IgD-negative memory B cell (primary cell): ENCODE results near the gene KATNAL2. TPM values are rescaled to one million over a fixed set of nuclear protein-coding genes. Genes with fewer than 3 reads are reported as not detected.
"Not testable (repeated sequence)": the region's sequence is repeated elsewhere in the genome, so short reads cannot be mapped to it uniquely, and the experiment has no call there.

Source experiments
- H3K27ac Mint-ChIP-seq, 3 donors: one replicate each; pipeline ENCODE4 v1.8.0; 2020 to 2022; ENCODE audit warnings: mild to moderate bottlenecking in 3 of 3, mixed read lengths in 3 of 3, moderate library complexity in 1 of 3
- H3K27me3 Mint-ChIP-seq: one replicate; pipeline ENCODE4 v1.8.0; 2021; ENCODE audit warnings: mixed read lengths
- H3K36me3 Mint-ChIP-seq: one replicate; pipeline ENCODE4 v1.8.0; 2020; ENCODE audit warnings: mild to moderate bottlenecking, mixed read lengths
- H3K4me1 Mint-ChIP-seq, 3 donors: one replicate each; pipeline ENCODE4 v1.8.0; 2020 to 2022; ENCODE audit warnings: mixed read lengths in 3 of 3, mild to moderate bottlenecking in 1 of 3
- H3K4me3 Mint-ChIP-seq, 4 donors: one replicate each; pipeline ENCODE4 v1.8.0; 2020 to 2022; ENCODE audit warnings: mild to moderate bottlenecking in 4 of 4, mixed read lengths in 4 of 4, moderate library complexity in 3 of 4
- H3K9me3 Mint-ChIP-seq, 3 donors: one replicate each; pipeline ENCODE4 v1.8.0; 2020 to 2021; ENCODE audit warnings: mixed read lengths in 3 of 3, mild to moderate bottlenecking in 1 of 3
- polyA plus RNA-seq: library from polyadenylated mRNA; unstranded; fragments of 300-500 nt; fragmentation: Illumina TruSeq; gene quantifications from one replicate; pipeline ENCODE4 v1.2.3, GENCODE V29; 2021

The KATNAL2 gene
- polyA plus RNA-seq, 1 donor from 2014 or later = 0.59 TPM

- not testable (repeated sequence) for H3K9me3 Mint-ChIP-seq, H3K4me1 Mint-ChIP-seq, H3K36me3 Mint-ChIP-seq, H3K27ac Mint-ChIP-seq, H3K4me3 Mint-ChIP-seq, H3K27me3 Mint-ChIP-seq
Observed at GRCh38 chr18:46963656-46964578, 46.5 kb downstream of the KATNAL2 start.

GRCh38 chr18:46964579-46965293 is 47.3 kb downstream of the KATNAL2 start:
- H3K4me3 Mint-ChIP-seq, H3K36me3 Mint-ChIP-seq, H3K27ac Mint-ChIP-seq, H3K9me3 Mint-ChIP-seq, H3K27me3 Mint-ChIP-seq, H3K4me1 Mint-ChIP-seq: not testable (repeated sequence)

DNA sequence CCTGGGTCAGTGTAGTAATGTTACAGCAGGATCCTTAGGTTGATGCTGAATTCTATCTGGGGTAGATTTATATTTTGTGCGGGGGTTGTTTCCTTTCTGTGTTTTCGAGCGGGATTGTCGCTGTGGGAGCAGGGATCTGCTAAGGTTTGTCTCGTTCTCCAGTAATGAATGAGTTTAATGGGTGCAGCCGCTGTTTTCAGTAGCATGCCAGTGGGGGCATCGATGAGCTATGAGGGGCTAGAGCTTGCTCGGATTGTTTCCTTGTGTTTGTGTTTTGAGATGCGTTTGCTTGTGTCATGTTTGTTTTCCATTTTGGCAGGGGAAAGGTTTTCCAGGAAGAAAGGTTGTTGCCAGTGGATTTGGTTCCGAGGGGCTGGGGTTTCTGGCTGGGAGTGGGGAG is 48.9 kb downstream of the KATNAL2 start:
- not testable (repeated sequence) for H3K4me1 Mint-ChIP-seq, H3K27ac Mint-ChIP-seq, H3K27me3 Mint-ChIP-seq

DNA sequence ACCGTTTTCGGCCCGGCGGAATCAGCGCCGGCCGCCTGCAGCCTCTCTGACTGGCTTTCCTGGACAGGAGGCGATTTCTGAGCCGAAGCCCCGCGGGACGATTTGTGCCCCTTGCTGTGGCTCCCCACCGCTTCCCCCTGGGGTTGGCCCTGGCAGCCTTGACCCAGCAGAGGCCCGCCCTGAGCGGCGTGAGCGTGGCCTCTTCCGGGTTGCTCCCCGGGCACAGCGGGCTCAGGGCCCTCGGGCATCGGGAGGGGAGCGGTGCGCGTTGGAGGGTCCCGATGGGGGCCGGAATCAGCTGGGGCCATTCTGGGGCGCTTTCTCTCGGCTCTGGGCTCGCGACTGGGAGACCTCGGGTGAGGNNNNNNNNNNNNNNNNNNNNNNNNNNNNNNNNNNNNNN is 52.1 kb downstream of the KATNAL2 start:
- H3K9me3 Mint-ChIP-seq, H3K27me3 Mint-ChIP-seq, H3K4me1 Mint-ChIP-seq, H3K27ac Mint-ChIP-seq, H3K36me3 Mint-ChIP-seq, H3K4me3 Mint-ChIP-seq: not testable (repeated sequence)

More for the DNA sequence above, 48.9 kb downstream of the KATNAL2 start:
- H3K36me3 Mint-ChIP-seq, H3K4me3 Mint-ChIP-seq, H3K9me3 Mint-ChIP-seq: not testable (repeated sequence)

DNA sequence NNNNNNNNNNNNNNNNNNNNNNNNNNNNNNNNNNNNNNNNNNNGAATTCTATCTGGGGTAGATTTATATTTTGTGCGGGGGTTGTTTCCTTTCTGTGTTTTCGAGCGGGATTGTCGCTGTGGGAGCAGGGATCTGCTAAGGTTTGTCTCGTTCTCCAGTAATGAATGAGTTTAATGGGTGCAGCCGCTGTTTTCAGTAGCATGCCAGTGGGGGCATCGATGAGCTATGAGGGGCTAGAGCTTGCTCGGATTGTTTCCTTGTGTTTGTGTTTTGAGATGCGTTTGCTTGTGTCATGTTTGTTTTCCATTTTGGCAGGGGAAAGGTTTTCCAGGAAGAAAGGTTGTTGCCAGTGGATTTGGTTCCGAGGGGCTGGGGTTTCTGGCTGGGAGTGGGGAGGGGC is 102.5 kb downstream of the KATNAL2 start:
- H3K27me3 Mint-ChIP-seq, H3K4me3 Mint-ChIP-seq, H3K9me3 Mint-ChIP-seq, H3K4me1 Mint-ChIP-seq, H3K27ac Mint-ChIP-seq, H3K36me3 Mint-ChIP-seq: not testable (repeated sequence)

- not testable (repeated sequence) for H3K9me3 Mint-ChIP-seq, H3K4me1 Mint-ChIP-seq, H3K27ac Mint-ChIP-seq, H3K4me3 Mint-ChIP-seq, H3K36me3 Mint-ChIP-seq, H3K27me3 Mint-ChIP-seq
Observed at GRCh38 chr18:47020757-47021156, 103.4 kb downstream of the KATNAL2 start.

DNA sequence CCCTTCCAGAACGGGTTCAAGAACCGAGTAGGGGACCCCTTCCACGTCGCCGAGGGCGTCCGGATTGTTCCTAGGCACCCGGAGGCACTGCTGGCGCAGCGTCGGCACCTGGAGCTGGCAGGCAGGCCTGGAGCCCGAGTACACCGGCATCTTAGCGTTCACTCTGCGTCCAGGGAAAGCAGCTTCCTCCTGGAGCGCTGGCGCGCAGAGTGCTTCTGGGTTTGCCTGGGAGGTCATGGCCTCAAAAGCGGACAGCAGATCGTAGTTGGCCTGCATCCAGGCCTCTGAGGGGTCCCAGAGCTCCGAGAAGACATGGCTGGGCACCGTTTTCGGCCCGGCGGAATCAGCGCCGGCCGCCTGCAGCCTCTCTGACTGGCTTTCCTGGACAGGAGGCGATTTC is 105.4 kb downstream of the KATNAL2 start:
- H3K27me3 Mint-ChIP-seq, H3K36me3 Mint-ChIP-seq, H3K4me3 Mint-ChIP-seq, H3K27ac Mint-ChIP-seq, H3K9me3 Mint-ChIP-seq, H3K4me1 Mint-ChIP-seq: not testable (repeated sequence)

DNA sequence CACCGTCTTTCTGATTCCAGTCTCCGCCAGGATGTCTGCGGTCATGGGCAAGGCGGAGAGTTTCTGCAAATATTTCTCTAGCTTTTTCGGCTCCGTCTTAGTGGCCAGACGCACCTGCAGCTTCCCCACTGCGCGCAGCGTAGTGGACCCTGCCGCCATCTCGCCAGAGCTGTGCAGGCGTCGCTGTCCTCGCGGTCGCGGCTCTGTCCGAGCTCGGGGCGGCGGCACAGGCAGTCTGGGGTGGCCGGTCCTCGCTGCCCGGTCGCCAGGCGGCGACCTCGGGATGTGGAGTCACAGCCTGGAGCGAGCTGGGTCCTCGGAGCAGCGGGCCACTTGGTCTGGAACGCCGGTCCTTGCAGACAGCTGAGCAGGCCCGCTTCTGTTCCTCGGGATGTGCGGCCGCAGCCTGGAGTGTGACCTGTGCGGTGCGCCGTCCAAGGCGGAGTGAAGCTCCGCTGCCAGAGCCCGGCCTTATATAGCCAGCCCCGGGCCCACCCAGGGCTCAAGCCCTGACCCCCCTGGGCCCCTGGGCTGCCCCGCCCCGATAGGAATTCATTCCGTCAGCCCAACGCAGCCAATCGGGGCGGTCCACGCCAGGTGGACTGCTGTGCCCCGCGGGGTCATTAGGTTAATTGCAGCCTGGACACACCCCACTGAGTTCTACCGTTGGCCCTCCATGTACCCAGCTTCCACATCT is 106.5 kb downstream of the KATNAL2 start:
- not testable (repeated sequence) for H3K36me3 Mint-ChIP-seq, H3K4me1 Mint-ChIP-seq, H3K9me3 Mint-ChIP-seq, H3K27me3 Mint-ChIP-seq, H3K4me3 Mint-ChIP-seq, H3K27ac Mint-ChIP-seq

GRCh38 chr18:47025557-47026174 is 108.3 kb downstream of the KATNAL2 start:
- not testable (repeated sequence) for H3K27ac Mint-ChIP-seq, H3K27me3 Mint-ChIP-seq, H3K36me3 Mint-ChIP-seq, H3K4me1 Mint-ChIP-seq, H3K4me3 Mint-ChIP-seq, H3K9me3 Mint-ChIP-seq

- H3K27me3 Mint-ChIP-seq, H3K4me1 Mint-ChIP-seq, H3K4me3 Mint-ChIP-seq, H3K9me3 Mint-ChIP-seq, H3K27ac Mint-ChIP-seq, H3K36me3 Mint-ChIP-seq: not testable (repeated sequence)
Observed at GRCh38 chr18:47028738-47029137, 111.3 kb downstream of the KATNAL2 start.

DNA sequence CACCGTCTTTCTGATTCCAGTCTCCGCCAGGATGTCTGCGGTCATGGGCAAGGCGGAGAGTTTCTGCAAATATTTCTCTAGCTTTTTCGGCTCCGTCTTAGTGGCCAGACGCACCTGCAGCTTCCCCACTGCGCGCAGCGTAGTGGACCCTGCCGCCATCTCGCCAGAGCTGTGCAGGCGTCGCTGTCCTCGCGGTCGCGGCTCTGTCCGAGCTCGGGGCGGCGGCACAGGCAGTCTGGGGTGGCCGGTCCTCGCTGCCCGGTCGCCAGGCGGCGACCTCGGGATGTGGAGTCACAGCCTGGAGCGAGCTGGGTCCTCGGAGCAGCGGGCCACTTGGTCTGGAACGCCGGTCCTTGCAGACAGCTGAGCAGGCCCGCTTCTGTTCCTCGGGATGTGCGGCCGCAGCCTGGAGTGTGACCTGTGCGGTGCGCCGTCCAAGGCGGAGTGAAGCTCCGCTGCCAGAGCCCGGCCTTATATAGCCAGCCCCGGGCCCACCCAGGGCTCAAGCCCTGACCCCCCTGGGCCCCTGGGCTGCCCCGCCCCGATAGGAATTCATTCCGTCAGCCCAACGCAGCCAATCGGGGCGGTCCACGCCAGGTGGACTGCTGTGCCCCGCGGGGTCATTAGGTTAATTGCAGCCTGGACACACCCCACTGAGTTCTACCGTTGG is 112.4 kb downstream of the KATNAL2 start:
- H3K4me3 Mint-ChIP-seq, H3K4me1 Mint-ChIP-seq, H3K36me3 Mint-ChIP-seq, H3K9me3 Mint-ChIP-seq, H3K27ac Mint-ChIP-seq, H3K27me3 Mint-ChIP-seq: not testable (repeated sequence)

- not testable (repeated sequence) for H3K4me3 Mint-ChIP-seq, H3K4me1 Mint-ChIP-seq, H3K27ac Mint-ChIP-seq, H3K36me3 Mint-ChIP-seq, H3K9me3 Mint-ChIP-seq, H3K27me3 Mint-ChIP-seq
Observed at GRCh38 chr18:47030887-47031286, 113.5 kb downstream of the KATNAL2 start.

- Mint-ChIP-seq H3K27ac (no peak overlapping the region), H3K4me1 (peaks cover 6 to 8% (median 6%) of the 10 kb centered on the region in 3 donors), H3K36me3 (no peaks in the 10 kb centered on the region), H3K9me3 (no peaks in the 10 kb centered on the region), H3K27me3 (no peaks in the 10 kb centered on the region), H3K4me3 (no peak overlapping the region)
Observed at GRCh38 chr18:47032945-47033344, 115.5 kb downstream of the KATNAL2 start.

GRCh38 chr18:47034591-47034990 is 117.2 kb downstream of the KATNAL2 start:
- H3K4me3 Mint-ChIP-seq, H3K27ac Mint-ChIP-seq, H3K36me3 Mint-ChIP-seq, H3K27me3 Mint-ChIP-seq, H3K4me1 Mint-ChIP-seq, H3K9me3 Mint-ChIP-seq: not testable (repeated sequence)

- H3K9me3 Mint-ChIP-seq = no peaks in the 10 kb centered on the region
- peaks cover 6 to 8% (median 6%) of the 10 kb centered on the region in 3 donors for H3K4me1 Mint-ChIP-seq
- H3K4me3 Mint-ChIP-seq = no peak within 1 kb of the TSS
- peaks cover 3% of the 10 kb centered on the region for H3K27me3 Mint-ChIP-seq
- H3K27ac Mint-ChIP-seq = no peak within 1 kb of the TSS
- H3K36me3 Mint-ChIP-seq = no peaks in the 10 kb centered on the region
Observed at GRCh38 chr18:47035156-47035671, 117.8 kb downstream of the KATNAL2 start, which contains the start of gene ELOA2. TSS of gene ELOA2 (minus strand) at chr18:47035621. CDS start at chr18:47035264, 357 bp downstream.
